K562 (cell line): Measurements from ENCODE around the gene GTPBP6. TPM values are rescaled to one million over a fixed set of nuclear protein-coding genes. Genes with fewer than 3 reads are reported as not detected.

ENCODE experiments used
- KDM5B ChIP-seq: fragments of 200-600 bp; sonication (generic); IDR thresholded peaks from 2 replicates; pipeline ENCODE4 v1.6.1; 2012; ENCODE audit warnings: low read depth, mild to moderate bottlenecking, moderate library complexity, low read length, control low read depth, inconsistent platforms; ENCODE audit not compliant: insufficient replicate concordance
- NFIC ChIP-seq: fragments of 450-650 bp; IDR thresholded peaks from 2 replicates; pipeline ENCODE4 v1.6.1; 2017; ENCODE audit warnings: mild to moderate bottlenecking, inconsistent platforms
- TBP ChIP-seq: optimal IDR thresholded peaks from 2 replicates; pipeline ENCODE3; 2011; ENCODE audit warnings: low read depth, low read length, improper control_type of control experiment
- polyA plus RNA-seq, 8 experiments: library from polyadenylated mRNA; depleted of rRNA in 4 of 8; stranded (reverse) in 5 of 8; unstranded in 3 of 8; fragments of >200 nt; fragmentation: Nextera tagmentation in 2 of 8; fragmentation: Illumina TruSeq in 1 of 8; extraction: Ambion mirVana in 2 of 8; extraction: Trizol in 1 of 8; gene quantifications; 2 replicates each; pipeline versions ENCODE4 v1.2.1 to v1.2.3, GENCODE V29; 2011 to 2014; ENCODE audit warnings: inconsistent platforms in 1 of 8, missing spikeins in 1 of 8
- total RNA-seq, 7 experiments: library from RNA; depleted of rRNA in 6 of 7; stranded (reverse); fragments of >200 nt in 6 of 7; fragmentation: Illumina TruSeq in 2 of 7; extraction: Trizol in 2 of 7; gene quantifications; 2 replicates each; pipeline versions ENCODE4 v1.2.1 to v1.2.3, GENCODE V29; 2011 to 2021; ENCODE audit warnings: low replicate concordance in 1 of 7
- TF ChIP-seq, protein P1 (sequence below): fragments of 250-450 bp; sonication (Bioruptor Pico); IDR thresholded peaks from 2 replicates; pipeline ENCODE4 v1.5.0; 2022; ENCODE audit warnings: mild to moderate bottlenecking
- TF ChIP-seq, protein P2 (sequence below), 2 experiments: fragments of 450-650 bp; formaldehyde crosslinking in 1 of 2; IDR thresholded peaks; 2 replicates each; pipeline versions ENCODE4 v1.4.0 to v1.6.1; 2014 to 2020; ENCODE audit warnings: mild to moderate bottlenecking in 2 of 2, borderline replicate concordance in 1 of 2, low read depth in 1 of 2

Gene GTPBP6
- total and polyA plus RNA-seq, 9 of the 15 experiments (the other 6 are each of a cell fraction or from before 2014, with no cell fraction given), result 0.24 to 35.2 (median 8.0) TPM

DNA sequence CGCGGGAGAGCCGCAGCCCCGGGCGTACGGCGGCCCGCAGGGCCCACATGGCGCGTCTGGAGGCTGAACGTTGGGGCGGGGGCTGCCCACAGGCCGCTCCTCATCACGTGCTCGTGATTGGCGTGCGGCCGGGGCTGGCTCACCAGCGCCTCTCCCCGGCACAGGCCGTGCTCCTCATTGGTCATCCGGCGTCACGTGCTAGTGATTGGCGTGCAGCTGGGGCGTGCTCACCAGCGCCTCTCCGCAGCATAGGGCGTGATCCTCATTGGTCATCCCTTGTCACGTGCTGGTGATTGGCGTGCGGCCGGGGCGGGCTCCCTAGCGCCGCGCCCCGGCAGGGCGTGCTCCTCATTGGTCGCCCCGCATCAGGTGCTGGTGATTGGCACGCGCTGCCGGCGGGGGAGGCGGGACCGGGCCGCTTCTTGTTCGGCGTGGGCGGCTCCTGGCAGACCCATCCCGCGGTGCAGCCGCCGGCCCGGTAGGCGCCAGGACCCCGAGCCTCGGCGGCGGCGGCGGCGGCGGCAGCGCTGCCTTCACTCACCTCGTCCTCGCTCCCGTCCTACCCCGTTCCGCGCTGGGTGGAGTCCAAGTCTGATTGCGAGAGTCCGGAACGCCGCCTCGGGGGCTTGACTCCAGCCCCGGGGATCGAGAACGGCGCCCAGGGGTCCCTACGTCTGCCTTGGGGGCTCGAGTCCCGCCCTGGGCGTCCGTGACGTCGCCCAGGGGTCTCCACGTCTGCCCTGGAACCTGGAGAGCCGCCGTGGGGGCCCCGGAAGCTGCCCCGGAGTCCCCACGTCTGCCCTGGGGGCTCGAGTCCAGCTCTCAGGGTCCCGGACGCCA is at the start of gene GTPBP6 (continued):
- TF ChIP-seq, protein P1, sequence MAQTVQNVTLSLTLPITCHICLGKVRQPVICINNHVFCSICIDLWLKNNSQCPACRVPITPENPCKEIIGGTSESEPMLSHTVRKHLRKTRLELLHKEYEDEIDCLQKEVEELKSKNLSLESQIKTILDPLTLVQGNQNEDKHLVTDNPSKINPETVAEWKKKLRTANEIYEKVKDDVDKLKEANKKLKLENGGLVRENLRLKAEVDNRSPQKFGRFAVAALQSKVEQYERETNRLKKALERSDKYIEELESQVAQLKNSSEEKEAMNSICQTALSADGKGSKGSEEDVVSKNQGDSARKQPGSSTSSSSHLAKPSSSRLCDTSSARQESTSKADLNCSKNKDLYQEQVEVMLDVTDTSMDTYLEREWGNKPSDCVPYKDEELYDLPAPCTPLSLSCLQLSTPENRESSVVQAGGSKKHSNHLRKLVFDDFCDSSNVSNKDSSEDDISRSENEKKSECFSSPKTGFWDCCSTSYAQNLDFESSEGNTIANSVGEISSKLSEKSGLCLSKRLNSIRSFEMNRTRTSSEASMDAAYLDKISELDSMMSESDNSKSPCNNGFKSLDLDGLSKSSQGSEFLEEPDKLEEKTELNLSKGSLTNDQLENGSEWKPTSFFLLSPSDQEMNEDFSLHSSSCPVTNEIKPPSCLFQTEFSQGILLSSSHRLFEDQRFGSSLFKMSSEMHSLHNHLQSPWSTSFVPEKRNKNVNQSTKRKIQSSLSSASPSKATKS, result no peak
- peak; percentile 20 for TF ChIP-seq TBP
- TF ChIP-seq NFIC, result 0 out of 2 replicates have a peak, but pooled peaks have one; percentile 15
- TF ChIP-seq, protein P2, sequence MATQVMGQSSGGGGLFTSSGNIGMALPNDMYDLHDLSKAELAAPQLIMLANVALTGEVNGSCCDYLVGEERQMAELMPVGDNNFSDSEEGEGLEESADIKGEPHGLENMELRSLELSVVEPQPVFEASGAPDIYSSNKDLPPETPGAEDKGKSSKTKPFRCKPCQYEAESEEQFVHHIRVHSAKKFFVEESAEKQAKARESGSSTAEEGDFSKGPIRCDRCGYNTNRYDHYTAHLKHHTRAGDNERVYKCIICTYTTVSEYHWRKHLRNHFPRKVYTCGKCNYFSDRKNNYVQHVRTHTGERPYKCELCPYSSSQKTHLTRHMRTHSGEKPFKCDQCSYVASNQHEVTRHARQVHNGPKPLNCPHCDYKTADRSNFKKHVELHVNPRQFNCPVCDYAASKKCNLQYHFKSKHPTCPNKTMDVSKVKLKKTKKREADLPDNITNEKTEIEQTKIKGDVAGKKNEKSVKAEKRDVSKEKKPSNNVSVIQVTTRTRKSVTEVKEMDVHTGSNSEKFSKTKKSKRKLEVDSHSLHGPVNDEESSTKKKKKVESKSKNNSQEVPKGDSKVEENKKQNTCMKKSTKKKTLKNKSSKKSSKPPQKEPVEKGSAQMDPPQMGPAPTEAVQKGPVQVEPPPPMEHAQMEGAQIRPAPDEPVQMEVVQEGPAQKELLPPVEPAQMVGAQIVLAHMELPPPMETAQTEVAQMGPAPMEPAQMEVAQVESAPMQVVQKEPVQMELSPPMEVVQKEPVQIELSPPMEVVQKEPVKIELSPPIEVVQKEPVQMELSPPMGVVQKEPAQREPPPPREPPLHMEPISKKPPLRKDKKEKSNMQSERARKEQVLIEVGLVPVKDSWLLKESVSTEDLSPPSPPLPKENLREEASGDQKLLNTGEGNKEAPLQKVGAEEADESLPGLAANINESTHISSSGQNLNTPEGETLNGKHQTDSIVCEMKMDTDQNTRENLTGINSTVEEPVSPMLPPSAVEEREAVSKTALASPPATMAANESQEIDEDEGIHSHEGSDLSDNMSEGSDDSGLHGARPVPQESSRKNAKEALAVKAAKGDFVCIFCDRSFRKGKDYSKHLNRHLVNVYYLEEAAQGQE (IDR thresholded peaks at IDR 0.05; ENCODE audit: borderline replicate concordance), result peak; percentile 98
- TF ChIP-seq, protein P2 (CRISPR knock-in tag; IDR thresholded peaks at IDR 0.05; ENCODE audit: low read depth), result no peak
- TF ChIP-seq KDM5B, result peak; percentile 41
